Stimulated activated CD8-positive, alpha-beta memory T cell treated with anti-CD3 and anti-CD28 coated beads, Interleukin-2, amount 100 ng/mL, for 1 hour (primary cell): ENCODE measurements around the gene DUSP28.

Experiments
- DNase-seq, 2 donors: peaks; one replicate each; pipeline ENCODE4 v3.0.0-alpha.2; 2020; ENCODE audit warnings: low read depth in 2 of 2

Gene DUSP28

DNA sequence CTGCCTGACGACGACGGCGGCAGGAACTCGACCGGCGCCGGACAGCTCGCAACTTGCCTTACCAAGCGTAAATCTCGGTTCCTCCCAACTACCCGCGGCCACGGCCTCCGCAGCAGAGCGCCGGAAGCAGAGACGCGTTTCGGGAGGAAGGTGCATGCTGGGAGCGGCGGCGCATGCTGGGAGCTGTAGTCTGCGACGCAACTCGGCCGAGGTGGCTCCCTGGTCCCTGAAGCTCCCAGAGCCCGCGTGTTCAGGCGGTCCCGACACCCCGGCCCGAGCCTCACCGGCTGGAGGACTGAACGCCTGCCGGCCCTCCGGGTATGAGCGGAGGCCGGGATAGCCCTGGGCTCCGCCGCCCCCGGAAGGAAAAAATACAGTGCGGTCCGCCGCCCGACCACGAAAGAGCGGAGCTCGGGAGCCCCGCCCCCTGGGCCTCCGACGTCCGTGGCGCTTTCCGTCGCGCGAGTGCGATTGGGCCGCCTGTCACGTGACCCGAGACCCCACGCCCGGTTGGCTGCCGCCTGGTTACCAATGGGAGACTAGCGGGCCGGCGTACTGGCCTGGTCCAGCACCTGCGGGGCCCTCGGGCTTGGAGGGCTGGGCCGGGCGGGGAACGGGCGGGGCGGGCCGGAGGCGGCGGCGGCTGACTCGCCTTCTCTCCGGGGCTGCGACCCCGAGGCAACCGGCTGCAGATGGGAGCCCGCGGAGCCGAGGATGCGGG, 26.2 kb downstream of the DUSP28 start, which contains the start of gene CAPN10:
CAPN10 (plus strand) TSS at position 537 of the 721 bp plus-strand sequence; CDS start at position 715, 178 bp downstream.
- peak; percentile 95 for DNase-seq

DNA sequence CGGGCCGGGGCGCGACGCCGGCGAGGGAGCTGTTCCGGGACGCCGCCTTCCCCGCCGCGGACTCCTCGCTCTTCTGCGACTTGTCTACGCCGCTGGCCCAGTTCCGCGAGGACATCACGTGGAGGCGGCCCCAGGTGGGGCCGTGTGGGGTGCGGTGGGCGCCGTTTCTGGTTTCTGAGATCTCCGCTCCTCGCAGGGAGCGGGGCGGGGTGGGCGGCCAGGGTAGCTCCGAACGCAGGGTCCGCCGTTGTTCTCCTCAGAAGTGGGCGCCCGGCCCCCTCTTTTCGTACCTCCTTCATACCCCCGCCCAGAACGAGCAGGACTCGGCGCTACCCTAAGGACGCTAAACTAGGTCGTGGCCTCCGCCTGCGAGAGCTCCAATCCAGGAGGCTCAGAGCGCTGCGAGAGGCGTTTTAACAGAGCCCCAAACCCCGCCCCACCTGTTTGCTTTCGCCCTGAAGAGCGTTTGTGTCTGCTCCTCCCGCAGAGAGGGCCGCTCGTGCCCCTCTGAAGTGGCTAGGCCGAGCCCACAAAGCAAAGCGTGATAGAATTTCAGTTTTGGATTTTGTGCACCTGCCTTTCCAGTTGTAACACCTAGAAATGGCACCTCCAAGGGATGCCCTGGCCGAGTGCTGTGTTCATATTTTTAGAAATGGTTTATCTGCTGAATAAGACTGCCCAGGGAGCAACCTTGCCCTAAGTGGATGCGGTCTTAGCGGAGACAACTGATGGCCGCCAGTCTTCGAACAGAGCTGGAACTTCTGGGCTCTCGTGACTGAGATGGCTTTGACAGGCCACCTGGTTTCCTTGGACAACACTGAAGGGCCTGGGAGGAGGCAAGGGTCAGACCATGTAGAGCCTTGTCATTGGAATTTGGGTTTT, 27.0 kb downstream of the DUSP28 start:
- DNase-seq, result peak in 1 of 2 donors; percentile 27

DNA sequence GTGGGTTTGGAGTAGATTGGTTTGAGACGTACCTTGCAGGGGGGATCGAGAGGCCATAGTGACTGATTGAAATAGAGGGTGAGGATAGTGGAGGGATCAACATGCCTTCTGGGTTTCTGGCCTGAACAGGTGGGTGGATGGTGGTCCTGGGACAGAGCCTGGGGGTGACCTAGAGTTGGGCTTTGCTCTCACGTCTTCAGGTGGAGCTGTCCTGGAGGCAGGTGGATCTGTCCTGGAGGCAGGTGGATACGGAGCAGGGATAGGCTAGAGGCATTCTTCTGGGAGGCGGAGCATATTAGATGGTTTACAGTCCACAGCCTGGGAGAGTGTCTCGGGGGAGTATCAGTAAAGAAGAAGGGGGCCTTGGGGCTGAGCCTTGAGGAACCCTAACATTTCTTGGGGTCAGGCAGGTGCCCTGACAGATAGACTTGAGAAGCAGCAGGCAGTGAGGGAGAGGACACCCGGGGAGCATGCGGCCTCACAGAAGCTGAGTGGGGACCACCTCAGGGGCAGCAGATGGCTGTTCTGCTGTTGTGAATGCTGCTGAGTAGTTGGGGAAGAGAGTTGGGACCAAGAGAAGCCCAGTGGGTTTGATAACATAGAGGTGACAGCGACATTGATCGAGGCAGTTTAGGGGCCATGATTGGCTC, 28.0 kb downstream of the DUSP28 start:
- no peak for DNase-seq

DNA sequence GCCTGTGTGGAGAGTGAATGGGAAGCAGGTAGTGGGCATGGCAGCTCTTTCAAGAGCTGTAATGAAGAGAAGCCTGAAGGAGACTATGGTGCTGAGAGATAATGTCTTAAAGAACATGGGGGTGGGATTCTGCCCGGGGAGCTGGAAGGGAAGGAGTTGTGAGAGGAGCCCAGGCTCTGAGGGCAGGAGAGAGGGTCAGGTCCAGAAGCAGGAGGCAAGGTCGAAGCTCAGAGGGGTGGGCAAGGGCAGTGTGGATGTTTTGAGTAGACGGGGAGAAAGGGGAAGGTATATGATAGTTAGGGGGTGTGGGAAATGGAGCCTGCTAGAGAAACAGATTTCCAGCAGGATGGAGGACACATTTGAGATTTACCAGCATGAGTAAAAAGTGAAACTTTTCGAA, 28.5 kb downstream of the DUSP28 start:
- DNase-seq, result no peak

DNA sequence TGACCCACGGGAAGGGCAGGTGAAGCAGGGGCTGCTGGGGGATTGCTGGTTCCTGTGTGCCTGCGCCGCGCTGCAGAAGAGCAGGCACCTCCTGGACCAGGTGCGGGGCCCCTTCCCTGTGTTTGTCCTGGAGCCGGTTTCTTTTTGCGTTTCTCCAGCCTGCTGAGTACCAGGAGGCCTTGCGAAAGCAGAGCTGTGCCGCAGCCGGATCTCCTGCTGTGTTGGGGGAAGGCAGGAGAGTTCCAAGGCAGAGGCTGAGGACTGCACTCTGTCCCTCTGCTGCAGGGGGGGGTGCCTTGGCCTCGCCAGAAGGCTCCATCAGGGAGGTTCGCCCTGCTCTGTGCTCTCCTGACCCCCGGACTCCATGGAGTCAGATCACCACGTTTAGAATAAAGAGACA, 29.2 kb downstream of the DUSP28 start:
- no peak for DNase-seq

DNA sequence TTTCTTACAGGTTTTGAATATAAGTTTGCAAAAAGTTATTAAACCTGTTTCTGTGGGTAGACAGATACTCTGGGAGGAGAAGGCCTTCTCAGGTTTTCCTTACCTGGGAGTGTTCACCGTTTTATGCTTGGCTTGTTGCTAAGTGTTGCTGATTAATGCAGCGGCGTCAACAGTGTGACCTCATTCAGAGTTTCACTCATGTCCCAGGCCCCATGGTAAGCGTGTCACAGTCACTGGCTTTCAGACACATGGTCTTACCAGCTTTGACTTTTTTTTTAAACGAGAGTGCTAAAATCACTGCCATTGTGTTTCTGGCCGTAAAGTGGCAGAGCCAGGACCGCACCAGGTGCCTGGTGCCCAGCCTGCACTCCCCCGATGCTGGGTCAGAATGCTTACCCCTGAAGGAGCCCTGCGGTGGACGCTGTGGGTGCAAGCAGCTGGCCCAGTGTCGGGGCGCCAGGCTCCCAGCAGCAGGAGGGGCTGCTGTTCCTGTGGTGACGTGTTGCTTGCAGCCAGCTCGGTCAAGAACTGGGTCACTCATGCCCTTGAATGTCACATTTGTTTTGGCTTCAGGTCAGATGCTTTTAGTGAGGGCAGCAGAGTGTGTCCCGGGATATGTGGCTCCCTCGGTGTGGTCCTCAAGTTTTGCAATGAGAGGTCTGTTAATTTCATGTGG, 29.8 kb downstream of the DUSP28 start:
- no peak for DNase-seq

DNA sequence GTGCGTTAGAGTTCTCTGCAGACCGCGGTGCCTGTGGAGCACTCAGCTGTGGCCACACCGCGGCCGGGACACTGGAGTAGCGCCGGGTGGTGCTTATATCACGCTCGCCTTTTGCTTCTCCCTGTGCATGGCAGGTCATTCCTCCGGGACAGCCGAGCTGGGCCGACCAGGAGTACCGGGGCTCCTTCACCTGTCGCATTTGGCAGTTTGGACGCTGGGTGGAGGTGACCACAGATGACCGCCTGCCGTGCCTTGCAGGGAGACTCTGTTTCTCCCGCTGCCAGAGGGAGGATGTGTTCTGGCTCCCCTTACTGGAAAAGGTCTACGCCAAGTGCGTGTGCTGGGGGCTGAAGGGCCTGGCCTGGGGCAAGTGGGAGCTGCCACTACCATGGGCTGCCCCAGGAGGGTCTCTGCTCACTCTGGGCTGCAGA, 30.5 kb downstream of the DUSP28 start:
- DNase-seq, result no peak

DNA sequence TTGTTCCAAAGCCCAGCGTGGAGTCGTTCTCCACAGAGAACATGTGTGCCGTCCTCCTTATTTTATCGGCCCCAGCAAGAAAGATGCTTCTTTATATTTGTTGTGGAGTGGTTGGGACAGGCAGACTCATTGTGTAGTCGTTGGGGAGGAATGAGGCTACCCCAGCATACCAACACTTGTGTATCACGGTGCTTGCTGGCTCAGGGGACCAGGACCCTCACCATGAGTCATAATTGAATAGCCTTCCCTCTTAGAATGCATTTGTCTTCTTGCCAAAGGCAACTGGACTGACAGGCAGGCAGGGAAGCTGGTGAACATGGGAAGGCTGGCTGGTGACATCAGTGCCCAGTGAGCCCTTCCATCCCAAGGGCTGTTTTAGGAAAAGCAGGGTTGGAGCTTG, 31.1 kb downstream of the DUSP28 start:
- DNase-seq, result no peak

DNA sequence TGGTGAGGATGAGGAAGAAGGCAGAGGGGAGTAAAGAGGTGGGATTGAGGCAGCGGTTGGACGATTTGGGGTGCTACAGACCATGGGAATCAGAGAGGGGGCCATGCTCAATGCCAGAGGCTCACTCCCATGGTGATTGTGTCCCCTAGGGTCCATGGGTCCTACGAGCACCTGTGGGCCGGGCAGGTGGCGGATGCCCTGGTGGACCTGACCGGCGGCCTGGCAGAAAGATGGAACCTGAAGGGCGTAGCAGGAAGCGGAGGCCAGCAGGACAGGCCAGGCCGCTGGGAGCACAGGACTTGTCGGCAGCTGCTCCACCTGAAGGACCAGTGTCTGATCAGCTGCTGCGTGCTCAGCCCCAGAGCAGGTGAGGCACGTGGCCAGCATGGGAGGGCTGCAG, 31.6 kb downstream of the DUSP28 start:
- no peak for DNase-seq

DNA sequence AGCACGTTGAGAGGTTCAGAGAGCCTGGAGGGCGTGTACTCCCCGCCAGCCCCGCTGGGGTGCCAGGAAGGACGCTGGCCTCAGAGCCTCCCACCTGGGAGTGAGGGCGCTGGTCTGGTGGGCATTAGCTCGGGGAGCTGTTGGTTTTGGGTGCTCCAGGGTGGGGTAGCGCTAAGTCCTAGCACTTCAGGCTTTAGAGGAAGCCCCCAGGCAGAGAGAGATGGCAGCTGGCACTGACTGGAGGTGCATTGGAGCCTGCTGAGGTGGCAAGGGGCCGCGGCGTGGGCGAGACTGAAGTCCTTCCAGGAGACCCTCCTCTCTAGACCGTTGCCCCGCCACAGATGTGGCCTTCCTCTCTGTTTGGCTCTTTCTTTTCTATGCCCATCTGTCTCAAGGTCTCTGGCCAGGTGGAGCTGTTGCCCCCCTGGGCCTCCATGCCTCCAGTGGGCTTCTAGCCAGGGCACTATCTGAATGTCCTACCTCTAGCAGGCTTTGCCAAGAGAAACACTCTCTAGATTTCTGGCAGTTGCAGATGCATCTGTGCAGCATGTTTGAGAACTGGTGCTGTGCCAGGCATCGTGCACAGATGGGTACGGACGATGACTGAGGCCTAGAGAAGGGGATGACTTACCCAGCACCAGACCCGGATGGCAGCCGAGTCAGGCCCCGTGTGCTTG, 33.0 kb downstream of the DUSP28 start:
- DNase-seq, result no peak

DNA sequence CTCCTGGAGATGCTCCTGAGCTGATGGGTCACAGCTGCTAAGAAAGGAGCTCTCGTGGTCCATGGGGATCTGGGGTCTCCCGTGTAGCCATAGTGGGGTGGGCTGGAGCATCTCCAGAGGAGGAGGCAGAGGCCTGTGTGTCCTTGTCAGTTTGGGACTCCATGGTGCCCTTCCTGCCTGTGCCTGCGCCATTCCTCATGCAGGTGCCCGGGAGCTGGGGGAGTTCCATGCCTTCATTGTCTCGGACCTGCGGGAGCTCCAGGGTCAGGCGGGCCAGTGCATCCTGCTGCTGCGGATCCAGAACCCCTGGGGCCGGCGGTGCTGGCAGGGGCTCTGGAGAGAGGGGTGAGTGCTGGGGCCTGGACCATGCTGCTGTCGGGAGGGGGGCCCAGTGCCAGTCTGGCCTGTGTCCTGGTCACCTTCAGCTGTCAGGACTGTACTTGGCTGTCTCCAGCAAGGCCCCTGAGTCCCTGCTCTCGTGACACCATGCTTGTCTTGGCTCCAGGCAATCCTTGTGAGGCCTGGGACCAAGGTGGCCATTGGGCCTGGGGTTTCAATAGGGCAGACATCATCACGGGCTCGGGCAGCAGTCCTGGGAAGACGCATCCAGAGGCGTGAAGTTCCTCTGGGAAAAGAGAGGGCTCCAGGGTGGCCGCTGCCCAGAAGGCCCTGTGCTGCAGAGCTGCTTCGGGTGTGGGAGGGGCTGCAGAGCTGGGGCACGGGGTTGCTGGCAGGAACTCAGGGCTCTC, 33.7 kb downstream of the DUSP28 start:
- DNase-seq, result no peak

DNA sequence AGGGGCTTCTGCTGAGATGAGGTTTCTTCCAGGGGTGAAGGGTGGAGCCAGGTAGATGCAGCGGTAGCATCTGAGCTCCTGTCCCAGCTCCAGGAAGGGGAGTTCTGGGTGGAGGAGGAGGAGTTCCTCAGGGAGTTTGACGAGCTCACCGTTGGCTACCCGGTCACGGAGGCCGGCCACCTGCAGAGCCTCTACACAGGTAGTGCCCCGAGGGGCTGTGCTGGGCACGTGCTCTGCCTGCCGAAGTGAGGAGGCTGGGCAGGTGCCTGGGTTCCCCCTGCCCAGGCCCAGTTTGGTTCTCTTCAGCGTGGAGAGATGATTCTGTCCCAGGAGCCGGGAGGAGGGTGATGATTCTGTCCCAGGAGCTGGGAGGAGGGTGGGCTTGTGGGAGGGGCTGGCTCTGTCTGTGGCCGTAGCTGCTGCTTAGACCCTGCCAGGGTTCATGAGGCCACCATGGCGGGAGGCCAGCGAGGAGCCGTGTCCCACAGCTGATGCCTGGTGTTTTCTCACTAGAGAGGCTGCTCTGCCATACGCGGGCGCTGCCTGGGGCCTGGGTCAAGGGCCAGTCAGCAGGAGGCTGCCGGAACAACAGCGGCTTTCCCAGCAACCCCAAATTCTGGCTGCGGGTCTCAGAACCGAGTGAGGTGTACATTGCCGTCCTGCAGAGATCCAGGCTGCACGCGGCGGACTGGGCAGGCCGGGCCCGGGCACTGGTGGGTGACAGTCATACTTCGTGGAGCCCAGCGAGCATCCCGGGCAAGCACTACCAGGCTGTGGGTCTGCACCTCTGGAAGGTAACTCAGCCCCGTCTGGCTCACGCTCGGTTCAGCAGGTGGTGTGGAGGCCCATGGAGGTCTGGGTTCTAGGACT, 34.6 kb downstream of the DUSP28 start:
- no peak for DNase-seq

DNA sequence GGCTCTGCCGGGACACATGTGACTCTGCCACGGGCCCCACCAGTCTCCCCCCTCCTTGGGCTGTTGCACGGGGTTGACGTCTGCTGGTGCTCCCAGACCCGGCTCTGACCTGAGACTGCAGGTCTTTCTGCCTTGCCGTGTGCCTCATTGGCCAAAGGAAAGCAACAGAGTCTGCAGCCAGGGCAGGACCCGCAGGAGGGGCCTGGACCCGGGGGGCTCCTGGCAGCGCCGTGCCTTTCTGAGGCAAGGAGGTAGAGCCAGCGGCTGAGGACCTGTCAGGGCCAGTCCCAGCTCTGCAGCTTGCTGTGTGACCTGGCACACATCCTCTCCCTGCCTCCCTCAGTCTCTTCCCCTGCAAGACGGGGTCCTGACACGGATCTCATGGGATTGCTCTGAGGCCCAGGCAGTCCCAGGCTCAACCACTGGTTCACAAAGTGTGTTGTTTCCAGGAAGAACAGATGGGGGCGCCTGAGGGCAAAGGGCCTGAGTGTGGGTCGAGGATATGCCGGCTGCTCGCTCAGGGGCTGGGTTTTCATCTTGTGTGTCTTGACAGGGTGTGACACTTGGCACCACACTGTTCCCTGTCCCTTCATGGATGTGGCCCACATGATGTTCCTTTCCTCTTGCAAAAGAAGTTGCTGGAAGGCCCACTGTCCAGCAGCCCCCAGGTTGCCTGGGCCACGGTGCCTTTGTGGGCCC, 35.4 kb downstream of the DUSP28 start:
- no peak for DNase-seq

DNA sequence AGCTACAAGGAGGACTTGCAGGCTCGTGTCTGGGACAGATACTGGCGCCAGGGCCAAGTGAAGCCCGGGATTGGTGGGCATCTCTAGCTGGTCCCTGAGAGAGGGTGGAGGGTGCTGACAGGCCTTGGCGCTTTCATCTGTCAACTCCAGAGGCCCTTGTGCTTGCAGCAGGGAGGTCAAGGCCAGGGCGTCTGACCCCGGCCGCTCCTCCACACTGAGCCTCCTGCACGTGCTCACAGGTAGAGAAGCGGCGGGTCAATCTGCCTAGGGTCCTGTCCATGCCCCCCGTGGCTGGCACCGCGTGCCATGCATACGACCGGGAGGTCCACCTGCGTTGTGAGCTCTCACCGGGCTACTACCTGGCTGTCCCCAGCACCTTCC, 35.9 kb downstream of the DUSP28 start:
- no peak for DNase-seq

DNA sequence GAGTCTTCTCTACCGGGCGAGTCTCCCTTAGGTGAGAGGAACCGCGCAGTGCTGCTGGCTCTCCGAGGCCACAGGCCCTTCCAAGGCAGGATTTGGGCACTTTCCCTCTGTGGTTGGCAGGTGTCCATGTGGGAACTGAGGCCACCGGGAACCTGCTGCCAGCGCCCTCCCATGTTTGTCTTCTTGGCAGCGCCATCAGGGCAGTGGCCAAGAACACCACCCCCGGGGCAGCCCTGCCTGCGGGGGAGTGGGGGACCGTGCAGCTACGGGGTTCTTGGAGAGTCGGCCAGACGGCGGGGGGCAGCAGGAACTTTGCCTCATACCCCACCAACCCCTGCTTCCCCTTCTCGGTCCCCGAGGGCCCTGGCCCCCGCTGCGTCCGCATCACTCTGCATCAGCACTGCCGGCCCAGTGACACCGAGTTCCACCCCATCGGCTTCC, 36.4 kb downstream of the DUSP28 start:
- no peak for DNase-seq

DNA sequence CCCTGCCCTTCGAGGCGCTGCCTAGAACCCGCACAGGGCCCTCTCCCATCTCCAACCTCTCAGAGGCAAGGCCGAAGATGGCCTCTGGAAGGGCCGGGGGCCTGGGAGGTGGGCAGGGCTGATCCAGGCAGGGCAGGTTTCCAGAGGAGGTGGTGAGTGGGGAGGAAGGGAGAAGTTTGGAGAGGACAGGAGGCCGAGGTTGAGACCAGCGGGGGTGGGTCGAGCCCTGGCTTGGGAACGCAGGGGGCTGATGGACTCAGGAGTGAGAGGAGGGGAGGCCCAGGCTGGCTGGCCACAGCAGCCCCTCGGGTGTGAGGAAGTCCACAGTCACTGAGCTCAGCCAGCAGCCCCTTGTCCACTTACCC, 36.9 kb downstream of the DUSP28 start:
- no peak for DNase-seq

DNA sequence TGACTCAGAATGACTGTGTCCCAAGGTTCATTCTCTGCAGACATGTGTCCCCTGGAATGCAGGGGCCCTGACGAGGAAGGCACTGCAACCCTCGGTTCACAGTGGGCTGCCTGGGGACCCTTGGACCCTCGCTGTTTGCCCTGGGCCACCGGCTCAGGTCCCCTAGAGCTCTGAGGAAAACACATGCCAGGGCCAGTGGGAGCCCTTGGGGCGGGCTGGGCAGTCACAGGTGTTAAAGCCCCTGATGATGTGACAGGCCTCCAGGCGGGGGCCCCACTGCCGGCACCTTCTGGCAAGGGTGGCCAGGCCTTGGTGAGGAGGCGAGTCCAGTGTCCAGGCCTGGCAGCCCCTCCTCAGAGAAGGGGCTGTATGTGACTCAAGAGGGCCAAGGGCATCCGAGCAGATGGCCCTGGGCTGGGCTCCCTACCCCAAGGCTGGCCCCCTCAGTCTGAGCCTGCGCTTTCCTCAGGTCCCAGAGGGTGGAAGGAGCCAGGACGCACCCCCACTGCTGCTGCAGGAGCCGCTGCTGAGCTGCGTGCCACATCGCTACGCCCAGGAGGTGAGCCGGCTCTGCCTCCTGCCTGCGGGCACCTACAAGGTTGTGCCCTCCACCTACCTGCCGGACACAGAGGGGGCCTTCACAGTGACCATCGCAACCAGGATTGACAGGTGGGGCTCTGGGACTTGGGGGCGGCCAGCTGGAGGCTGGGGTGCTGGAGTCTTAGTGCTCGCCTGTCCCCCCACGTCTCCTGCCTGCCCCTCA, 37.4 kb downstream of the DUSP28 start:
- DNase-seq, result no peak

DNA sequence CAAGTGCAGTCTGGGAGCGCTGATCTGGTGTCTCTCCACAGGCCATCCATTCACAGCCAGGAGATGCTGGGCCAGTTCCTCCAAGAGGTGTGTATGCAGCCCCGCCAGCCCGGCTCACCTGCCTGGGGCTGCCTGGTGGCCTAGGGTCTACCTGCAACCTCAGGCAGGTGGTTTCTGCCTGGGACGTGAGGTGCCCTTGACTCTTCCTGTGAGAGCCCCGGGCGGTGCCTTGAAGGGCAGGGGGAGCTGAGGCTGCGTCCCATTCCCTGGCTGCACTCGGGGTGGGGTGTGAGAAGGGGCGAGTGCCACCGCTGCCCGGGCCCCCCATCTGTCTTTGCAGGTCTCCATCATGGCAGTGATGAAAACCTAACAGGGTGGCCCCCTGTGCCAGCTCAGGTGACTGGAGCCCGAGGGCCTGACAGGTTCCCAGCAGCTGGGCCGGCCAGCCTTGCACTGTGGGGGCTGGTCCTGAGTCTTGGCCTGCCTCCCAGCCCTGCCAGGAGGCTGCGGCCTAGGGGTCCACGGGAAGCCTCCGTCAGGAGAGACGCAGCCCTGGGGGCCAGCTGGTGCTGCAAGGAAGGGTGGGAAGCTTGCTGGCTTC, 38.3 kb downstream of the DUSP28 start:
- no peak for DNase-seq
